ENCODE measurements around the gene CABP2.
A peak's percentile ranks its signal among the peaks of the same experiment; 100 is the strongest.
"Not testable (repeated sequence)": the region's sequence is repeated elsewhere in the genome, so short reads cannot be mapped to it uniquely, and the experiment has no call there.

CABP2 gene

DNA sequence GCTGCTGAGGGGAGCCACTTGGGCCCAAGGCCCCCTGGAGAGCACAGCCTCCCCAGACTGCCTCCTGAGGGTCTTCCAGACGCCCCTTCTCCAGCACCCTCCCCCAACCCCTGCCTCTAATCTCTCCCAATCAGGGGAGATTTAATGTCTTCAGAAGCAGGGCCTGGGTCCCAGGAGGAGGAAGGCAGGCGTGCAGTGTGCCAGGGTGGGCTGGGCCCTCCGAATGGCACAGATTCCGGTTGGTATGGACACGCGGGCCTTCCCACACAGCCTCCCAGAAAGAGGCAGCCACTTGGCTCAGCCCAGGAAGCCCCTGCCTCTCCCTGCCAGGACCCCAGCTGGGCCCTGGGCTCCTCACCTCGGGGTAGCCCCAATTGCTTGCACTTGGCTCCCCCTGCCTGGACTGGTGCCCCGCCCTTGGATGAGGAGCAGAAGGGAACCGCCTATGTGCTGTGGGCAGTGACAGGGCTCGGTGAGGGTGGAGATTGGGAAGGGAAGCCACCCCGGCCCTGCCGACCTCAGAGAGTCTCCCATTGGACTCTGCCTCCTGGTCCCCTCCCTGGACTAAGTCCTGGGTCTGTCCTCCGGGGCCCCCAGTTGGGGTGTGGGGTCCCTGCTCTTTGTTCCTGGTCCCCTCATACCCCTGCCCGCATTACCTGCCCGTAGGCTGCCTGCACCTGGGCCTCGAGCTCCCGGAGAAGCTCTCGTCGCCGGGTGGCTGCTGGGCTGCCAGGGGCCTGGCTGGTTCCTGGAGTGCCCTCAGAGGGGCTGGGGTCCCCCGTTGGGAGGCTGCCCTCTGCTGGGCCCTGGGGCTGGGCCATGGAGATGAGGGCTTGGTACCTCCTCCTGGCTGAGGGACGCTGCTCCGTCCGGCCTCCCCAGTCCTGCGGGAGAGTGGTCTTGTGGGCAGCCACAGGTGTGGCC, 572 bp upstream of the CABP2 start:
- Mint-ChIP-seq H3K9me3 (no peaks in the 10 kb centered on the region), H3K36me3 (no peaks in the 10 kb centered on the region), H3K27me3 (no peaks in the 10 kb centered on the region), H3K4me3 (no peak overlapping the region), H3K27ac (no peak overlapping the region), H3K4me1 (no peaks in the 10 kb centered on the region)

DNA sequence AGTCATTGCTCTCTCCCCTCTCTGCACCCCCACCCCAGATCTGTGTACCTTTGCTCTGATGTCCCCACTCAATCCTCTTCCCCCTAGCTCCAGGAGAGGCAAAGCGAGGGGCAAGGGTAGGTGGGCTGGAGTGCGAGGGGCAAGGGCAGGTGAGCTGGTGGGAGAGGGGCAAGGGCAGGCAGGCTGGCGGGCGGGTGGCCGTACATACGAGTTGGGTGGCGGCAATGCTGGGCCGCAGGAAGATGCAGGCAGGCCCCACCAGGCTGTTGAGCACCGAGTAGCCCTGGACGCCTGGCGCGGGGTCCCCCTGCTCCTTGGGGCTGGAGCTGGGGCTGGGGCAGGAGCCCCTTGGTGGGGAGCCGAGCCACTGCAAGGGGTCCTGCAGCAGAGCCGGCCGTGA, 908 bp downstream of the CABP2 start:
- no peaks in the 10 kb centered on the region for H3K27me3 Mint-ChIP-seq

DNA sequence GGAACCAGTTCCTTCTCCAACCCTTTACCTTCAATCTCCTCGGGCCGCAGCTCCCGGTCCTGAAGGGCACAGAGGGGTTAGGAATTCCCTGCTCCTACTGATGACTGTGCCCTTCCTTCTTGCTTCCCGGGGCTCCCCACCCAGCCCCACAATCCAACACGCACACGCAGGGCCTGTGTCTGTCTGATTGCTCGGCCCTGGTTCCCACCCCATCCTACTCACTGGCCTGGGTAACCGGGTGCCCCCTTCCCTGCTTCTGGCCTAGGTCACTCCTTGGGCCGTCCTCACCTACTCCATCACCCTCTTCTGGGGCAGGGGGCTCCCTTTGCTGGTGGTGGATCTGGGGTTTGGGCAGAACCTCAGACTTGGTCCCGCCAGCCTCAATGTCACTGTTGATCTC, 1.3 kb downstream of the CABP2 start:
- Mint-ChIP-seq H3K27ac (no peak overlapping the region), H3K4me3 (no peak overlapping the region), H3K4me1 (no peaks in the 10 kb centered on the region), H3K27me3 (no peaks in the 10 kb centered on the region), H3K36me3 (no peaks in the 10 kb centered on the region), H3K9me3 (no peaks in the 10 kb centered on the region)

More for the DNA sequence above, 908 bp downstream of the CABP2 start:
- no peaks in the 10 kb centered on the region for H3K4me1 Mint-ChIP-seq
- H3K36me3 Mint-ChIP-seq, result no peaks in the 10 kb centered on the region
- H3K9me3 Mint-ChIP-seq, result no peaks in the 10 kb centered on the region
- H3K4me3 Mint-ChIP-seq, result no peak overlapping the region
- no peak overlapping the region for H3K27ac Mint-ChIP-seq

DNA sequence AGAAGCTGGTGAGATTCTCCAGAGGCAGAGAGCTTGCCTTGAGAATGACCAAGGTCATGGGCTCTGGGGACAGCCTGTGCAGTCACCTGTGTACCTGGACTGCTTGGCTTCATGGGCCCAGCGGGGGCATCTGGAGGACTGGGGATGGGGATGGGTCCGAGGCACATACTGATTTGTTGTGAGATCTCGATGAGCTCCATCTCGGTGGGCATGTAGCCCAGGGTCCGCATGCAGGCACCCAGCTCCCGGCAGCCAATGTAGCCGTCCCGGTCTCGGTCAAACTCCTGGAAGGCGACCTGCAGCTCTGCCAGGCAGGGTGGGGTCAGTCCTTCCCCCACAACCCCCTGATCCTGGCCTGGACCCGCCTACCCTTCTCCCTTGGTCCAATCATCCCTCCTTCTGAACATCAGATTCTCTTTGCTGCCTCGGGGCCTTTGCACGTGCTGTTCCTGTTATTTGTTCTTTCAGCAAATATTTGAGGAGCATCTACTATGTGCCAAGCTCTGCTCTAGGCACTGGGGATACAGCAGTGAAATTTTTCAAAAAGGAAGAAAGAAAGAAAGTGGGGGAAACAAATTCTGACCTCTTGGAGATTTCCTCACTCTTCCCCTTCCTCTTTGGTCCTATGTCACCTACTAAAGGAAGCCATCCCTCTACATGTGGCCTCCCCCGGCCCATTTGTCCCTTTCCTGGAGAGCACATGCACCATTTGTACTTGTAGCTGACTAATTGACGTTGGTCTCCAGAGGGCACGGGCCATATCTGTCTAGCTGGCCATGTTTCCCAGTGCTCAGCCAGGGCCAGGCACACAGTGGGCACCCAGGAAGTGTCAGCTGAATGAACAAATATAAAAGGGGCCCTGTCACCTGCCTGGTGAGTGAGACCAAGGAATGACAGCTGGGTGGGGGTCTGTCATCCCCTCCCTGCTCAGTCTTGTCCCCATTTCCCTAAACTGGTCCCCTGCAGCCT, 2.1 kb downstream of the CABP2 start:
- H3K4me3 Mint-ChIP-seq, result no peak overlapping the region
- H3K4me1 Mint-ChIP-seq, result no peaks in the 10 kb centered on the region
- H3K9me3 Mint-ChIP-seq, result no peaks in the 10 kb centered on the region
- no peaks in the 10 kb centered on the region for H3K27me3 Mint-ChIP-seq
- H3K36me3 Mint-ChIP-seq, result no peaks in the 10 kb centered on the region
- H3K27ac Mint-ChIP-seq, result no peak overlapping the region

DNA sequence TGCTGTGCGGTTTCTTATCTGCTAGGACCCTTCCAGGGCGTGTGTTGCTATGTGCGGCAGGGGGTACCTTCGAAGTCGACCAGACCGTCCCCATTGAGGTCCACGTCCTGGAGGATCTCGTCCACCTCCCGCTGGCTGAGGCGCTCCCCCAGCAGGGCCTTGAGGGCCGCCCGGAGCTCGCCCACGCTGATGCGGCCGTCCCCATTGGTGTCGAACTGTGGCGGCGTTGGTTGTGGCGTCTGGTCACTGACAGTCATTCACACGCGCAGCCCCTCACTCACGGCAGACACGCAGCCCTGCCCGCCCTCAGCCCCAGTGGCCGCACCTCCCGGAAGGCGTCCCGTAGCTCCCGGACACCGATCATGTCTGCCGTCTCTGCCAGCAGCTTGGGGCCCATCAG, 3.5 kb downstream of the CABP2 start:
- H3K4me3 Mint-ChIP-seq, result no peak overlapping the region
- H3K27ac Mint-ChIP-seq, result no peak overlapping the region
- no peaks in the 10 kb centered on the region for H3K4me1 Mint-ChIP-seq
- no peaks in the 10 kb centered on the region for H3K27me3 Mint-ChIP-seq
- no peaks in the 10 kb centered on the region for H3K9me3 Mint-ChIP-seq
- H3K36me3 Mint-ChIP-seq, result no peaks in the 10 kb centered on the region

DNA sequence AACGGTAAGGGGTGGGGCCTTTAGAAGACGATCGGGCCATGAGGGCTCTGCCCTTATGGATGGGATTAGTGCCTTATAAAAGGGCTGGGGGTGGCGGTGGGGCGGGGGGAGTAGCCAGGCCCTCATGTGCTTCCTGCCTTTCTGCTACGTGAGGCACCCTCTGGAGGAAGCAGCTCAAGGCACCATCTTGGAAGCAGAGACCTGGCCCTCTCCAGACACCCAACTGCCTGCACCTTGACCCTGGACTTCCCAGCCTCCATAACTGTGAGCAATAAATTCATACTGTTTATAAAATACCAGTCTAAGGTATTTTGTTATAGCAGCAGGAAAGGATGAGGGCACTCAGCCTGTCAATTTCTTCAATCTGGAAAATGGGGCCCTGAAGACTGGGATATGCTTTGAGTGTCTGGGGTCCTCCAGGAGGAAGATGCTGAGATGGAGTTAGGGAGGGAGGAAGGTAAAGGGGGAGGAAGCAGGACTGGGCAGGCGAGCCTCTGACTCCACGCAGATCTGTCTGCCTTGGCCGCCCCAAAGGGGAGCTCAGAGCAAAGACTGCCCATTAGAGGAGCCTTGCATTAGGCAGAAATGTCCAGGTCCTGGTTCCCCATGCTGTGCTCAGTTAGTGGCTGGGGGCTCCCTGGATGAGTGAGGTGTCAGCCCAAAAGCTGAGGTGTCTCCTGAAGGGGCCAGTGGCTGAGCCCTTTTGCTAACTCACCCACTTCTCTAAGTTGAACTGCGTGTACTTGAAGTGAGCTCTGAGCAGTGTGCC, 5.3 kb downstream of the CABP2 start:
- Mint-ChIP-seq H3K27me3 (no peaks in the 10 kb centered on the region), H3K4me1 (no peaks in the 10 kb centered on the region), H3K4me3 (no peak overlapping the region), H3K9me3 (no peaks in the 10 kb centered on the region), H3K36me3 (no peaks in the 10 kb centered on the region), H3K27ac (no peak overlapping the region)

DNA sequence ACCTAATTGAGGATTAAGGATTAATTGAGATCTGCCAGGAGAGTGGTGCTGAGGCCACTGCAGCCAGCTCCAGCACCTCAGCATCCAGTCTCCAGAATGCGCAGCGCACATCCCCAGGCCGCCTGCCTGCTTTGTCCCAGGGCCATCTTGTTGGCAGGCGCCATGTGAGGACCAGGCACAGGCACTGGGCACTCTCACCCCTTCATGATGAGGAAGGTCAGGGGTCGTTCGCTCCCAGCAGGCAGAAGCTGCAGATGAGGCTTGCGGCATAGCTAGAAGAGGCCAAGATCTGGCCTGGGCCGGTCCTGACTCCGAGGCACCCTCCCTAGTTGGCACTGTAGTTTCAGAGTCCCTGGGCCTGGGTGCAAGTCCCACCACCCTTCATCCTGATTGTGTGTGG, 6.4 kb downstream of the CABP2 start:
- Mint-ChIP-seq H3K36me3 (no peaks in the 10 kb centered on the region), H3K27ac (no peak overlapping the region), H3K4me1 (no peaks in the 10 kb centered on the region), H3K9me3 (no peaks in the 10 kb centered on the region), H3K4me3 (no peak overlapping the region), H3K27me3 (no peaks in the 10 kb centered on the region)

DNA sequence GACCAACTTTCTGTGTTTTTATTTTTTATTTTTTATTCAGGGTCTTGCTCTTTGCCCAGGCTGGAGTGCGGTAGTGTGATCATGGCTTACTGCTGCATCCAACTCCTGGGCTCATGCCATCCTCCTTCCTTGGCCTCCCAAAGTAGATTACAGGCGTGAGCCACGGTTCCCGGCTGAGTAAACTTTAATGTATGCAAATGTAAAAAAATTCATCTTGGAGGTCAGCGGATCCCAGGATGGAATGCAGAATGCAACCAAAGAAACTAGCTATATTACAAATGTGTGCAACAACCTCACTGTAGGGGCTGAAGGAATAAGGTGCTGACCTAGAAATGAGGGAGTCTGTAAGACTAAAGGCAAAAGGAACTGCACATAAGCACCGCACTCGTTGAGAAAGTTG, 9.1 kb downstream of the CABP2 start:
- H3K27ac Mint-ChIP-seq, result no peak overlapping the region
- peaks cover 2% of the 10 kb centered on the region for H3K4me1 Mint-ChIP-seq
- H3K27me3 Mint-ChIP-seq, result peaks cover 1% of the 10 kb centered on the region
- H3K36me3 Mint-ChIP-seq, result no peaks in the 10 kb centered on the region
- no peak overlapping the region for H3K4me3 Mint-ChIP-seq
- no peaks in the 10 kb centered on the region for H3K9me3 Mint-ChIP-seq

DNA sequence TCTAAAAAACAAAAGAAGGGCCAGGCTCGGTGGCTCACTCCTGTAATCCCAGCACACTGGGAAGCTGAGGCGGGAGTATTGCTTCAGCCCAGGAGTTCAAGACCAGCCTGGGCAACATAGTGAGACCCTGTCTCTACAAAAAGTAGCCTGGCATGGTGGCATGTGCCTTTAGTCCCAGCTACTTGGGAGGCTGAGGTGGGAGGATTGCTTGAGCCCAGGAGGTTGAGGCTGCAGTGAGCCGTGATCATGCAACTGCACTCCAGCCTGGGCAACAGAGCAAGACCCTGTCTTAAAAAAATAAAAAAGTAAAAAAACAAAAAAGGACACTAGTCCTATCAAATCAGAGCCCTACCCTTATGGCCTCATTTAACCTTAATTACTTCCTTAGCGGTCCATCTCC, 11.7 kb downstream of the CABP2 start:
- H3K9me3 Mint-ChIP-seq, H3K4me3 Mint-ChIP-seq, H3K36me3 Mint-ChIP-seq, H3K27me3 Mint-ChIP-seq, H3K27ac Mint-ChIP-seq: not testable (repeated sequence)
- peaks cover 14% of the 10 kb centered on the region for H3K4me1 Mint-ChIP-seq

DNA sequence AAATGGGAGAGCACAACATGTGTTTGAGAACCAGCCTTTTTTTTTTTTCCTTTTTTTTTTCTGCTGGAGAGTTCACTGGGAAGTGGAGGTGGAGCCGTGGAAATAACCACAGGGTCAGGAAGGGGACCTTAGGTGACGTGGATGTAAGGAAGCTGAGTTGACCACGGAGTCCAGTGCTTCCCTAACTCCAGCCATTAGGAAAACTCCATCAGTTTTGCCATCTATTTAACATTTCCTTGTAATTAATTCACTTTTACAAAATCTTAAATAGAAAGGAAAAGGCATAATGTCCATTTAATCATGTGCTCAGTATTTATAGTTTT, 13.3 kb downstream of the CABP2 start:
- Mint-ChIP-seq H3K27ac (peak overlapping the region; percentile 62), H3K9me3 (no peaks in the 10 kb centered on the region), H3K27me3 (peaks cover 1% of the 10 kb centered on the region), H3K4me1 (peaks cover 26% of the 10 kb centered on the region), H3K36me3 (no peaks in the 10 kb centered on the region), H3K4me3 (no peak overlapping the region)

DNA sequence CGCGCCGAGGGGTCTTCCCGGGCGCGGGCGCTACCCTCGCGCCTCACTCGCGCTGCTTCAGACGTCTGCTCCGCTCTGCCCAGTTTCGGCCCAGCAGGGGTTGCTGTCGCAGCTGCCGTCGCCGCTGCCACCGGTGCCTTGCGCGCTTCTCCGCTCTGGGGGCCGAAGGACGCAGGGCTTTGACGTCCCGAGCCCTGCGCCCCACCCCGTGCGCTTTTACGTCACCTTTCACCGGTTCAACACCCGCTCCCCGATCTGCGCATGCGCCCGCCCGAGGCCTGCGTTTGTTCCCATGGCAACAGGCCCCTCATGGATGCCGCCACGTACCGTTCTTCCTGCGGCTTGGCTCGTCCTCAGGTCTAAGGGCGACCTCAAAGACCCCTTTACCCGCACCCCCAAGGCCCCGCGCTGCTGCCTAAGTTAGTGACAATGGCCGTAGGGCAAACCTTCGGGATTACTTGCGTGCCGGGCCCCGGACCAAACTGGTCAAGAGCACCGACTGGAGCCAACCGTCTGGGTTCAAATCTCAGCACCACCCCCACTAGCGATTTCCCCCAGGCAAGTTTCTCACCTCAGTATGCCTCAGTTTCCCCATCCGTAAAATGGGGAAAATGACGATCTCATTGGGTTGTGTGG, 14.6 kb downstream of the CABP2 start:
- peak overlapping the region; percentile 92 for H3K27ac Mint-ChIP-seq
- peaks cover 26% of the 10 kb centered on the region for H3K4me1 Mint-ChIP-seq
- peaks cover 1% of the 10 kb centered on the region for H3K27me3 Mint-ChIP-seq
- H3K36me3 Mint-ChIP-seq, result no peaks in the 10 kb centered on the region
- H3K9me3 Mint-ChIP-seq, result no peaks in the 10 kb centered on the region
- peak overlapping the region; percentile 91 for H3K4me3 Mint-ChIP-seq

DNA sequence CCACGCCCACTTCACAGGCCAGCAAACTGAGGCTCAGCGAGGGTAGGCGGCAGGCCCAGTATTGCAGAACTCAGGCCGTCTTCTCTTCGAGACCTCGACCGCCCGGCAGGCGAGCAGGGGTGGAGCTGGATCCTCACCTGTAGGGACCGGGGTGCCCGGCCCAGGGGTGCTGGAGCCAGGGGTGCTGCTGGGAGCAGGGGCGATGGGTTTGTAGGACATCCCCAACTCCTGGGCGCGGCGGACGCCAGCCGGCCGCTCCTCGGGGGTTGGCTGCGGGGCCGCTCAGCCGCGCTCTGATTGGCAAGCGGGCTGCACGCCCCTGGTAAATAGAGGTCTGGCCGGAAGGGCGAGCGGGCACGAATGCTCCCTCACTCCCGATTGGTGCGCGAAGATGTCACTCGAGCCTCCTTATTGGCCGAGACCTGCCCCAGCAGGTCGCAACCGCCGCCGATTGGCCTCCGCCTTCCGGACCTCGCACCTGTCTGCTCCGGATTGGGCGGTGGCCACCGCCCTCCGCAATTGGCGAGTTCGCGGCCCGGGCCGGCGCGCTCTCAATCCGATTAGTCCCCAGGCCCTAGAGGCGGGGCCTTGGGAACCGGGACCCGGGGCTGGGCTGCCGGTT, 15.3 kb downstream of the CABP2 start, which contains the start of gene CDK2AP2:
Gene CDK2AP2 (minus strand): TSS at position 299 of the 622 bp plus-strand sequence. CDS start 80 bp downstream, at position 219.
- Mint-ChIP-seq H3K4me3 (peak within 1 kb of the TSS; percentile 91), H3K9me3 (no peaks in the 10 kb centered on the region), H3K27me3 (peaks cover 1% of the 10 kb centered on the region), H3K4me1 (peaks cover 32% of the 10 kb centered on the region), H3K27ac (peak within 1 kb of the TSS; percentile 92), H3K36me3 (no peaks in the 10 kb centered on the region)

DNA sequence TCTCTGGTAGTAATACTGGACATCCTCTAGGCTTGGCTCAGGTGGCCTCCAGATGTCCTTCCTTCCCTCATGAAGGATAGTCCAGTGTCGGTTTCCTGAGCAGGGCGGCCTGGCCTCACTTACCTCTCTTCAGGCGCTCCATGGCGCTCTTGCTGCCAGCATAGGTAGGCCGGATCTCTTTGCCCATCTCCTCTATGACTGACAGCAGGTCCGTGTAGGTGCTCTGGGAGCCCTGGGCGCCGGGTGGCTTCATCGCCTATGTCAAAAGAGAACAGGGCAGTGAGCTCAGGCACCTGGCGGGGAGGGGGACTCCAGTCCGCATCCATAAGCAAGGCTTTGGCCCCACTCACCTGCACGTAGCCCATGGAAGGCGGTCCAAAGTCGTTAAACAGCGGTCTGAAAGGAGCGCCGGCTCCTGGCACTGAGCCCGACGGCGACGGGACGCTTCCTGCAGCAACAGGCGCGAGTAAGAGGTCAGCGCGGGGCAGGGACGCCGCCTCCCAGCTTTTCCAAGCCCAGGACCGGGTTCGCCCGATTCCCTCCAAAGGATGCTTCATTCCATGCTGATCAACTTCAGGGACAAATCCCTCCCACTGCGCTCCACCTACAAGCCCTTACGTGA, 15.9 kb downstream of the CABP2 start:
- Mint-ChIP-seq H3K4me1 (peaks cover 36% of the 10 kb centered on the region), H3K36me3 (no peaks in the 10 kb centered on the region), H3K9me3 (no peaks in the 10 kb centered on the region), H3K4me3 (peak overlapping the region; percentile 91), H3K27me3 (peaks cover 1% of the 10 kb centered on the region), H3K27ac (peak overlapping the region; percentile 92)

DNA sequence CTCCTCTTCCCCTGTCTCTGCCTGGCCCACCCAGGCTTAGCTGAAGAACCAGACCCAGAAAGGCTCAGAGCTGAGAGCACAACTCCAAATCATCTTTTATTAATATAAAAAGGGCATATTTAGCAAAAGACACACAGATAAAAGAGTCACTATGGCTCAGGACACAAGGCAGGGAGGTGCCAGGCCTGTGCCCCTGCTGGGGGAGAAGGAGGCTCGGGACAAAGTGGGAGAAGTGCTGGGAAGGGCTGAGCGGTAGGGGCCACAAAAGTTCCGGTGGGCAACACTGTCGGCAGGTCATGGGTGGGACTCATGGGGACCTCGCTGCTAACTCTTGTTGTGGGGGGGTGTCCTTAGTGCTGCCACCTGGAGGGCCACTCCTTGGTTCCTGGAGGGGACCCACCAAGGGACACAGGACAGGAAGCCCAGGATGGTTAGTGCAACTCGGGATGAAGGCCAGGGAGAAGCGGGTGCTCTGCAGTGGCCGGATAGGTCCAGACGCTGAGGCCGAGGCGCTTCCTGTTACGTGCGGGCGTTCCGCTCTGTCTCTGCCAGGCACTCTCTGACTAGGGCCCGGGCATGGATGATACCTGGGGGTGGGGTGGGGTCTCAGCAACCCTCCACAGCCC, 16.7 kb downstream of the CABP2 start:
- H3K36me3 Mint-ChIP-seq, result no peaks in the 10 kb centered on the region
- H3K9me3 Mint-ChIP-seq, result no peaks in the 10 kb centered on the region
- peaks cover 36% of the 10 kb centered on the region for H3K4me1 Mint-ChIP-seq
- H3K27ac Mint-ChIP-seq, result peak overlapping the region; percentile 86
- H3K27me3 Mint-ChIP-seq, result peaks cover 1% of the 10 kb centered on the region
- H3K4me3 Mint-ChIP-seq, result peak overlapping the region; percentile 91
